ENCODE results near the gene PLBD2. TPM values are rescaled to one million over a fixed set of nuclear protein-coding genes. Genes with fewer than 3 reads are reported as not detected.
A peak's percentile ranks its signal among the peaks of the same experiment; 100 is the strongest.

Gene PLBD2
- total RNA-seq (10 to 100 TPM; 48.4 to 54.3 (median 51.4) TPM), polyA plus RNA-seq (33.7 TPM)
- long read RNA-seq, donor 1, full-length matches to known transcripts, result 32 of 58 reads
- long read RNA-seq, donor 1, partial matches to known transcripts, result 8 of 58 reads
- long read RNA-seq, donor 1, other reads (novel, unspliced or antisense), result 18 of 58 reads
- long read RNA-seq, donor 2, full-length matches to known transcripts, result 39 of 45 reads
- long read RNA-seq, donor 2, partial matches to known transcripts, result 2 of 45 reads
- long read RNA-seq, donor 2, other reads (novel, unspliced or antisense), result 4 of 45 reads
- long read RNA-seq, donor 3, full-length matches to known transcripts, result 38 of 44 reads
- long read RNA-seq, donor 3, partial matches to known transcripts, result 4 of 44 reads
- long read RNA-seq, donor 3, other reads (novel, unspliced or antisense), result 2 of 44 reads
- long read RNA-seq, donor 4, full-length matches to known transcripts, result 47 of 56 reads
- long read RNA-seq, donor 4, partial matches to known transcripts, result 6 of 56 reads
- long read RNA-seq, donor 4, other reads (novel, unspliced or antisense), result 3 of 56 reads

- ATAC-seq (peak; percentile 97), DNase-seq (peak; percentile 96 to 98 (median 98))
- H3K27me3 ChIP-seq (ENCODE audit: control insufficient read depth, insufficient read depth), result no peaks in the 10 kb centered on the region
- H3K9me3 ChIP-seq (ENCODE audit: control insufficient read depth, low read length), result no peaks in the 10 kb centered on the region
- intact Hi-C loops (cut with DNase I), result no loop called here
- WGBS, result under 1% methylated on average over 67 of the region's 67 CpGs
- peak within 1 kb of the TSS; percentile 65 for H3K4me3 ChIP-seq (ENCODE audit: low read length)
- H3K27ac ChIP-seq (ENCODE audit: low read length), result peak within 1 kb of the TSS; percentile 82
- H3K4me1 ChIP-seq (ENCODE audit: control insufficient read depth, insufficient read depth, low read length), result no peaks in the 10 kb centered on the region
These were observed at the start of gene PLBD2 for GRCh38 chr12:113358381-113359132. PLBD2 (plus strand) TSS chr12:113358587; CDS start chr12:113358601, 14 bp downstream.

- H3K4me1 ChIP-seq (ENCODE audit: control insufficient read depth, insufficient read depth, low read length), result no peaks in the 10 kb centered on the region
- no peak overlapping the region for H3K4me3 ChIP-seq (ENCODE audit: low read length)
- H3K27ac ChIP-seq (ENCODE audit: low read length), result no peak overlapping the region
- DNase-seq (no peak), ATAC-seq (no peak)
- H3K27me3 ChIP-seq (ENCODE audit: control insufficient read depth, insufficient read depth), result no peaks in the 10 kb centered on the region
- no peaks in the 10 kb centered on the region for H3K9me3 ChIP-seq (ENCODE audit: control insufficient read depth, low read length)
- intact Hi-C loops (cut with DNase I), result loop anchor here (5.0 to 10.0 kb wide), 3 partner anchors 112 to 117 kb away; partner anchors contain the start of gene SDSL (in 2 of the 4)
- WGBS, result 98% methylated on average over 1 of the region's 1 CpG
These were observed 47.9 kb upstream of the PLBD2 start for GRCh38 chr12:113310489-113310888.

GRCh38 chr12:113314121-113314529, 44.3 kb upstream of the PLBD2 start:
- intact Hi-C loops (cut with DNase I), result loop anchor here (5.0 to 10.0 kb wide), 3 partner anchors 108 to 113 kb away; partner anchors contain the start of gene SDSL (in 2 of the 4)
- Histone ChIP-seq H3K9me3 (ENCODE audit: control insufficient read depth, low read length) (no peaks in the 10 kb centered on the region), H3K27me3 (ENCODE audit: control insufficient read depth, insufficient read depth) (no peaks in the 10 kb centered on the region), H3K4me1 (ENCODE audit: control insufficient read depth, insufficient read depth, low read length) (no peaks in the 10 kb centered on the region), H3K27ac (ENCODE audit: low read length) (no peak overlapping the region), H3K4me3 (ENCODE audit: low read length) (no peak overlapping the region)
- WGBS, result 60% methylated on average over 7 of the region's 7 CpGs
- no peak for ATAC-seq
- no peak for DNase-seq

- no peaks in the 10 kb centered on the region for H3K27me3 ChIP-seq (ENCODE audit: control insufficient read depth, insufficient read depth)
- H3K4me3 ChIP-seq (ENCODE audit: low read length), result no peak overlapping the region
- DNase-seq (peak in 1 of 3 donors; percentile 37), ATAC-seq (no peak)
- no peak overlapping the region for H3K27ac ChIP-seq (ENCODE audit: low read length)
- WGBS, result 64% methylated on average over 9 of the region's 9 CpGs
- H3K9me3 ChIP-seq (ENCODE audit: control insufficient read depth, low read length), result no peaks in the 10 kb centered on the region
- no peaks in the 10 kb centered on the region for H3K4me1 ChIP-seq (ENCODE audit: control insufficient read depth, insufficient read depth, low read length)
- intact Hi-C loops (cut with DNase I), result loop anchor here in 1 of 4 donors (10.0 kb wide), 1 partner anchor 109 kb away; the partner anchor contains the start of gene SDSL
These were observed 43.0 kb upstream of the PLBD2 start for GRCh38 chr12:113315358-113315757.

GRCh38 chr12:113316155-113316554, 42.2 kb upstream of the PLBD2 start:
- 96% methylated on average over 7 of the region's 7 CpGs for WGBS
- Histone ChIP-seq H3K27me3 (ENCODE audit: control insufficient read depth, insufficient read depth) (no peaks in the 10 kb centered on the region), H3K27ac (ENCODE audit: low read length) (no peak overlapping the region), H3K4me3 (ENCODE audit: low read length) (no peak overlapping the region), H3K9me3 (ENCODE audit: control insufficient read depth, low read length) (no peaks in the 10 kb centered on the region), H3K4me1 (ENCODE audit: control insufficient read depth, insufficient read depth, low read length) (no peaks in the 10 kb centered on the region)
- no peak for ATAC-seq
- intact Hi-C loops (cut with DNase I), result loop anchor here in 1 of 4 donors (10.0 kb wide), 1 partner anchor 109 kb away; the partner anchor contains the start of gene SDSL
- DNase-seq, result no peak

GRCh38 chr12:113317122-113317521, 41.3 kb upstream of the PLBD2 start:
- intact Hi-C loops (cut with DNase I), result loop anchor here in 1 of 4 donors (10.0 kb wide), 1 partner anchor 108 kb away; the partner anchor contains the start of gene SDSL
- Histone ChIP-seq H3K27ac (ENCODE audit: low read length) (no peak overlapping the region), H3K4me3 (ENCODE audit: low read length) (no peak overlapping the region), H3K27me3 (ENCODE audit: control insufficient read depth, insufficient read depth) (no peaks in the 10 kb centered on the region), H3K9me3 (ENCODE audit: control insufficient read depth, low read length) (no peaks in the 10 kb centered on the region), H3K4me1 (ENCODE audit: control insufficient read depth, insufficient read depth, low read length) (no peaks in the 10 kb centered on the region)
- no peak for DNase-seq
- WGBS, result 94% methylated on average over 6 of the region's 6 CpGs
- ATAC-seq, result no peak

GRCh38 chr12:113318046-113318656, 40.2 kb upstream of the PLBD2 start:
- H3K27ac ChIP-seq (ENCODE audit: low read length), result no peak overlapping the region
- H3K4me1 ChIP-seq (ENCODE audit: control insufficient read depth, insufficient read depth, low read length), result no peaks in the 10 kb centered on the region
- no peak for ATAC-seq
- 95% methylated on average over 4 of the region's 4 CpGs for WGBS
- intact Hi-C loops (cut with DNase I), result loop anchor here in 1 of 4 donors (10.0 kb wide), 1 partner anchor 107 kb away; the partner anchor contains the start of gene SDSL
- H3K27me3 ChIP-seq (ENCODE audit: control insufficient read depth, insufficient read depth), result no peaks in the 10 kb centered on the region
- H3K9me3 ChIP-seq (ENCODE audit: control insufficient read depth, low read length), result no peaks in the 10 kb centered on the region
- no peak for DNase-seq
- no peak overlapping the region for H3K4me3 ChIP-seq (ENCODE audit: low read length)

GRCh38 chr12:113318900-113319628, 39.3 kb upstream of the PLBD2 start:
- intact Hi-C loops (cut with DNase I), result loop anchor here in 1 of 4 donors (10.0 kb wide), 1 partner anchor 106 kb away; the partner anchor contains the start of gene SDSL
- Histone ChIP-seq H3K4me3 (ENCODE audit: low read length) (no peak overlapping the region), H3K4me1 (ENCODE audit: control insufficient read depth, insufficient read depth, low read length) (no peaks in the 10 kb centered on the region), H3K27ac (ENCODE audit: low read length) (no peak overlapping the region), H3K9me3 (ENCODE audit: control insufficient read depth, low read length) (no peaks in the 10 kb centered on the region), H3K27me3 (ENCODE audit: control insufficient read depth, insufficient read depth) (no peaks in the 10 kb centered on the region)
- DNase-seq (peak in 1 of 3 donors; percentile 40), ATAC-seq (no peak)
- WGBS, result 92% methylated on average over 15 of the region's 15 CpGs

- Histone ChIP-seq H3K27me3 (ENCODE audit: control insufficient read depth, insufficient read depth) (no peaks in the 10 kb centered on the region), H3K4me3 (ENCODE audit: low read length) (no peak overlapping the region), H3K27ac (ENCODE audit: low read length) (no peak overlapping the region), H3K4me1 (ENCODE audit: control insufficient read depth, insufficient read depth, low read length) (no peaks in the 10 kb centered on the region), H3K9me3 (ENCODE audit: control insufficient read depth, low read length) (no peaks in the 10 kb centered on the region)
- ATAC-seq (no peak), DNase-seq (no peak)
- WGBS, result 91% methylated on average over 12 of the region's 12 CpGs
- intact Hi-C loops (cut with DNase I), result no loop called here
These were observed 38.0 kb upstream of the PLBD2 start for GRCh38 chr12:113320401-113320800.

GRCh38 chr12:113322343-113322742, 36.0 kb upstream of the PLBD2 start:
- Histone ChIP-seq H3K4me3 (ENCODE audit: low read length) (no peak overlapping the region), H3K27ac (ENCODE audit: low read length) (no peak overlapping the region), H3K27me3 (ENCODE audit: control insufficient read depth, insufficient read depth) (no peaks in the 10 kb centered on the region), H3K4me1 (ENCODE audit: control insufficient read depth, insufficient read depth, low read length) (no peaks in the 10 kb centered on the region), H3K9me3 (ENCODE audit: control insufficient read depth, low read length) (no peaks in the 10 kb centered on the region)
- DNase-seq (no peak), ATAC-seq (no peak)
- intact Hi-C loops (cut with DNase I), result no loop called here
- WGBS, result 81% methylated on average over 2 of the region's 2 CpGs

All from right cardiac atrium (tissue), 5 donors.